Endothelial cell of umbilical vein (primary cell): ENCODE data around the gene NEB. TPM values are rescaled to one million over a fixed set of nuclear protein-coding genes. Genes with fewer than 3 reads are reported as not detected.

Source experiments
- BruUV-seq: library from RNA; stranded (reverse); fragments of 400-500 nt; replicated peaks from 2 replicates; lab custom pipeline; 2021; lab: Mats Ljungman, UMichigan
- CTCF ChIA-PET: fragments of 300-600, 350-600 bp; sonication (Branson Sonifier 250); formaldehyde crosslinking; loops from one replicate; lab custom pipeline; 2021; ENCODE audit warnings: antibody characterized with exemption, inconsistent platforms; lab: Charles Lee
- POLR2A ChIA-PET: fragments of 300-600, 350-600 bp; sonication (Branson Sonifier 250); formaldehyde crosslinking; loops from one replicate; lab custom pipeline; 2021; ENCODE audit warnings: antibody characterized with exemption, inconsistent platforms; lab: Charles Lee
- DNase-seq: peaks from one replicate; pipeline ENCODE4 v3.0.0-alpha.2; 2011; ENCODE audit warnings: low read depth, low spot score
- FAIRE-seq: peaks from 2 replicates; lab custom pipeline; 2011; peaks lifted over from hg19 to GRCh38; lab: Jason Lieb, UNC
- H2AFZ ChIP-seq: 2 replicates; pipeline ENCODE4 v1.6.0; 2012; ENCODE audit warnings: low read depth, low read length, control low read depth, inconsistent platforms
- H3K27ac ChIP-seq: 2 replicates; pipeline ENCODE4 v1.5.1; 2011; ENCODE audit warnings: low read depth, mild to moderate bottlenecking, control low read depth, low read length, moderate library complexity; ENCODE audit not compliant: insufficient read depth
- H3K27me3 ChIP-seq, 2 experiments: 2 replicates each; pipeline versions ENCODE4 v1.6.0 to v1.6.1; 2011; ENCODE audit warnings: low read length in 2 of 2, mixed read lengths in 1 of 2; ENCODE audit not compliant: control insufficient read depth in 2 of 2, insufficient read depth in 2 of 2
- H3K36me3 ChIP-seq, 2 experiments: 2 replicates in 1 of 2; 3 replicates in 1 of 2; pipeline ENCODE4 v1.5.1; 2011; ENCODE audit warnings: low read length in 2 of 2, mild to moderate bottlenecking in 1 of 2, moderate library complexity in 1 of 2; ENCODE audit not compliant: control insufficient read depth in 2 of 2, insufficient read depth in 2 of 2; ENCODE audit errors: extremely low read depth in 1 of 2
- H3K4me1 ChIP-seq: 3 replicates; pipeline ENCODE4 v1.5.1; 2011; ENCODE audit warnings: mild to moderate bottlenecking, low read length; ENCODE audit not compliant: control insufficient read depth, insufficient read depth; ENCODE audit errors: extremely low read depth
- H3K4me2 ChIP-seq: 2 replicates; pipeline ENCODE4 v1.6.1; 2011; ENCODE audit warnings: low read length, control low read depth, mixed read lengths; ENCODE audit not compliant: insufficient read depth
- H3K4me3 ChIP-seq, 3 experiments: fragments of 200-600 bp in 1 of 3; sonication (generic), shearing (Covaris generic) in 1 of 3; replicated peaks in 1 of 3; 2 replicates each; pipeline ENCODE4 v1.5.1; 2011 to 2016; ENCODE audit warnings: control low read depth in 3 of 3, low read length in 3 of 3, mild to moderate bottlenecking in 2 of 3, inconsistent platforms in 1 of 3, low read depth in 1 of 3, moderate library complexity in 1 of 3; ENCODE audit not compliant: insufficient read depth in 1 of 3
- H3K79me2 ChIP-seq: 2 replicates; pipeline ENCODE4 v1.6.0; 2012; ENCODE audit warnings: low read length, inconsistent platforms; ENCODE audit not compliant: control insufficient read depth, insufficient read depth
- H3K9ac ChIP-seq: replicated peaks from 2 replicates; pipeline ENCODE3; 2011; ENCODE audit warnings: low read length, control low read depth; ENCODE audit not compliant: insufficient read depth; ENCODE audit errors: extremely low read depth
- H3K9me1 ChIP-seq: replicated peaks from 3 replicates; pipeline ENCODE4 v1.6.0; 2011; ENCODE audit warnings: mild to moderate bottlenecking, low read length; ENCODE audit not compliant: control insufficient read depth, insufficient read depth; ENCODE audit errors: extremely low read depth
- H3K9me3 ChIP-seq: replicated peaks from 2 replicates; pipeline ENCODE4 v1.5.1; 2012; ENCODE audit warnings: low read length, inconsistent platforms; ENCODE audit not compliant: control insufficient read depth, insufficient read depth
- H4K20me1 ChIP-seq: replicated peaks from 2 replicates; pipeline ENCODE3; 2011; ENCODE audit warnings: mild to moderate bottlenecking, low read length; ENCODE audit not compliant: control insufficient read depth, insufficient read depth; ENCODE audit errors: extremely low read depth
- EZH2 ChIP-seq: IDR thresholded peaks from 2 replicates; pipeline ENCODE4 v1.6.1; 2012; ENCODE audit warnings: borderline replicate concordance, low read depth, mild to moderate bottlenecking, moderate library complexity, low read length, inconsistent platforms; ENCODE audit not compliant: severe bottlenecking
- FOS ChIP-seq: IDR thresholded peaks from 2 replicates; pipeline ENCODE4 v1.6.1; 2011; ENCODE audit warnings: mild to moderate bottlenecking, low read length, moderate library complexity, borderline replicate concordance; ENCODE audit not compliant: insufficient read depth
- GATA2 ChIP-seq: IDR thresholded peaks from 2 replicates; pipeline ENCODE4 v1.7.0; 2011; ENCODE audit warnings: low read depth, mild to moderate bottlenecking, moderate library complexity, mixed read lengths, low read length; ENCODE audit not compliant: insufficient read length, insufficient read depth
- JUN ChIP-seq: IDR thresholded peaks from 2 replicates; pipeline ENCODE4 v1.6.1; 2011; ENCODE audit warnings: borderline replicate concordance, low read depth; ENCODE audit not compliant: insufficient read length, insufficient read depth
- MYC ChIP-seq: IDR thresholded peaks from one replicate; pipeline ENCODE4 v1.6.1; 2011; ENCODE audit warnings: mild to moderate bottlenecking, low read depth, low read length
- POLR2A ChIP-seq: IDR thresholded peaks from 2 replicates; pipeline ENCODE4 v1.6.1; 2012; ENCODE audit warnings: low read depth, mild to moderate bottlenecking, control low read depth, low read length
- POLR2AphosphoS5 ChIP-seq: IDR thresholded peaks from 2 replicates; pipeline ENCODE4 v1.6.1; 2012; ENCODE audit warnings: low read depth, mild to moderate bottlenecking, control low read depth, low read length, moderate library complexity; ENCODE audit not compliant: insufficient read depth
- dilution Hi-C: fragments of 300-500 bp; cut with MboI; formaldehyde crosslinking; loops from one replicate; pipeline ENCODE4 v1.15.0; 2019; ENCODE audit warnings: low sequenced_read_pairs; ENCODE audit not compliant: extremely low pct_ligation_motif_present
- intact Hi-C: fragments of 100-400 bp; cut with micrococcal nuclease; formaldehyde crosslinking; loops from one replicate; pipeline ENCODE4 v1.10.0; 2022
- polyA plus RNA-seq, 4 experiments: library from polyadenylated mRNA; depleted of rRNA in 3 of 4; stranded (reverse) in 3 of 4; unstranded in 1 of 4; fragments of >200 nt; gene quantifications; 2 replicates each; pipeline versions ENCODE4 v1.2.1 to v1.2.3, GENCODE V29; 2011 to 2012; ENCODE audit warnings: missing spikeins in 1 of 4
- total RNA-seq: library from RNA; stranded (reverse); gene quantifications from 2 replicates; pipeline ENCODE4 v1.2.3, GENCODE V29; 2021
- TF ChIP-seq, protein P1 (sequence below), 2 donors: IDR thresholded peaks; 1 replicate in 1 of 2; 2 replicates in 1 of 2; pipeline ENCODE4 v1.5.1; 2011; ENCODE audit warnings: low read length in 2 of 2, mild to moderate bottlenecking in 2 of 2, moderate library complexity in 2 of 2, control low read depth in 1 of 2, inconsistent platforms in 1 of 2, low read depth in 1 of 2; ENCODE audit not compliant: insufficient read depth in 1 of 2; ENCODE audit errors: extremely low read depth in 1 of 2
- TF ChIP-seq, protein P2 (sequence below): IDR thresholded peaks from 2 replicates; pipeline ENCODE4 v1.6.1; 2011; ENCODE audit not compliant: insufficient read depth, insufficient read length

Gene NEB
- total and polyA plus RNA-seq, 2 donors (not counting 3 experiments of a cell fraction or from before 2014, with no cell fraction given), result 0.84 to 1.8 TPM

DNA sequence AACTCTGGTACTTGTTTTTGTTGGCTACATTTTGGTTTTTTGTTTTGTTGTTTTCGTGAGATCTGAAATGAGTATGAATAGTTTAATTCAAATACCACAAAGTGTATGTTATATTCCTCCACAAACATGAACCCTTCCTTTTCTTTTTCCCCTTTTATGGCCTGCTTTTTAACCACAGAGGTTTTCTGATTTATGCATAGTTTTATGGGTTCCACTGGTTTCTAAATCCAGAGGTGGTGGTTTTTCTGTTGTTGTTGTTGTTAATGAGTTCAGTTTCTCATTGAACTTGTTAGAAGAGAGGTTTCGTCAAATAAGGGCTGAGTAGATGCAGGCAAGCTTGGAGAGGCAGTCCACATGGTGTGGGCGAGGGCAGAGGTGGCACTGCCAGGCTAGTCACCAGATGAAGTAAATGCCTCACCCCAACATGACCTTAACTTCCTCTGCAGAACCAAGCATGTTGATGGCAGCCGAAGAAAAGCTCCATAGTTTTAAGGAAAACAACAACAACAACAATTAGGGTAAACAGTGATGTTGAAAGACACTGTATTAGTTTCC lies 252.0 kb downstream of the NEB start:
- H3K27ac ChIP-seq, result no peak overlapping the region
- no TSS peak for BruUV-seq
- H2AFZ ChIP-seq, result no peak overlapping the region
- no peaks in the 10 kb centered on the region for H4K20me1 ChIP-seq
- ChIA-PET CTCF (no interaction called here), POLR2A (interaction anchor here (0.8 kb wide), 1 partner anchor 9 kb away, joined by 7 read pairs; no protein-coding TSS in a partner anchor)
- H3K9me3 ChIP-seq, result no peaks in the 10 kb centered on the region
- dilution Hi-C loops (no loop called here), intact Hi-C loops (no loop called here)
- DNase-seq (no peak), FAIRE-seq (no peak)
- no peaks in the 10 kb centered on the region for H3K4me1 ChIP-seq
- H3K9ac ChIP-seq, result no peak overlapping the region
- no peaks in the 10 kb centered on the region for H3K27me3 ChIP-seq
- H3K9me1 ChIP-seq, result no peaks in the 10 kb centered on the region
- peaks cover 0 to 3% of the 10 kb centered on the region in 2 experiments for H3K36me3 ChIP-seq
- no peak overlapping the region for H3K4me2 ChIP-seq
- no peaks in the 10 kb centered on the region for H3K79me2 ChIP-seq
- no peak overlapping the region for H3K4me3 ChIP-seq
- TF ChIP-seq, protein P1, sequence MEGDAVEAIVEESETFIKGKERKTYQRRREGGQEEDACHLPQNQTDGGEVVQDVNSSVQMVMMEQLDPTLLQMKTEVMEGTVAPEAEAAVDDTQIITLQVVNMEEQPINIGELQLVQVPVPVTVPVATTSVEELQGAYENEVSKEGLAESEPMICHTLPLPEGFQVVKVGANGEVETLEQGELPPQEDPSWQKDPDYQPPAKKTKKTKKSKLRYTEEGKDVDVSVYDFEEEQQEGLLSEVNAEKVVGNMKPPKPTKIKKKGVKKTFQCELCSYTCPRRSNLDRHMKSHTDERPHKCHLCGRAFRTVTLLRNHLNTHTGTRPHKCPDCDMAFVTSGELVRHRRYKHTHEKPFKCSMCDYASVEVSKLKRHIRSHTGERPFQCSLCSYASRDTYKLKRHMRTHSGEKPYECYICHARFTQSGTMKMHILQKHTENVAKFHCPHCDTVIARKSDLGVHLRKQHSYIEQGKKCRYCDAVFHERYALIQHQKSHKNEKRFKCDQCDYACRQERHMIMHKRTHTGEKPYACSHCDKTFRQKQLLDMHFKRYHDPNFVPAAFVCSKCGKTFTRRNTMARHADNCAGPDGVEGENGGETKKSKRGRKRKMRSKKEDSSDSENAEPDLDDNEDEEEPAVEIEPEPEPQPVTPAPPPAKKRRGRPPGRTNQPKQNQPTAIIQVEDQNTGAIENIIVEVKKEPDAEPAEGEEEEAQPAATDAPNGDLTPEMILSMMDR (IDR thresholded peaks at IDR 0.05; ENCODE audit: extremely low read depth in 1 of 2, insufficient read depth in 1 of 2, low read depth in 1 of 2, low read length in 2 of 2), result no peak
- TF ChIP-seq, protein P2, sequence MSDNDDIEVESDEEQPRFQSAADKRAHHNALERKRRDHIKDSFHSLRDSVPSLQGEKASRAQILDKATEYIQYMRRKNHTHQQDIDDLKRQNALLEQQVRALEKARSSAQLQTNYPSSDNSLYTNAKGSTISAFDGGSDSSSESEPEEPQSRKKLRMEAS, result no peak
- TF ChIP-seq GATA2 (no peak), MYC (no peak), FOS (no peak), POLR2A (no peak), POLR2AphosphoS5 (no peak), EZH2 (no peak), JUN (no peak)
